HCT116 (cell line): ENCODE measurements around the gene IL3. TPM values are rescaled to one million over a fixed set of nuclear protein-coding genes. Genes with fewer than 3 reads are reported as not detected.

Source experiments
- ATAC-seq: fragments of 200-7000 bp; cut with Tn5 transposase; 2 replicates; pipeline ENCODE4 v1.9.1; 2020; ENCODE audit warnings: mild to moderate bottlenecking, moderate library complexity
- BruUV-seq: library from RNA; stranded (reverse); fragments of 400-500 nt; replicated peaks from 2 replicates; lab custom pipeline; 2021; lab: Mats Ljungman, UMichigan
- CTCF ChIA-PET: fragments of 300-600 bp; sonication (Branson Sonifier 250); formaldehyde crosslinking; loops from one replicate; lab custom pipeline; 2021; ENCODE audit warnings: antibody characterized with exemption; lab: Charles Lee
- POLR2A ChIA-PET: fragments of 300-600, 350-600 bp; sonication (Branson Sonifier 250); formaldehyde crosslinking; loops from one replicate; lab custom pipeline; 2021; ENCODE audit warnings: antibody characterized with exemption; lab: Charles Lee
- RAD21 ChIA-PET, 2 experiments: fragments of 300-600 bp; sonication (Branson Sonifier 250); formaldehyde crosslinking; loops; one replicate each; lab custom pipeline; 2023; ENCODE audit warnings: low total read pairs in 2 of 2; ENCODE audit not compliant: uncharacterized antibody in 2 of 2, unreplicated experiment in 2 of 2, low non-redundant PET in 1 of 2; lab: Charles Lee
- DNase-seq: peaks from one replicate; pipeline ENCODE4 v3.0.0-alpha.2; 2010; ENCODE audit warnings: low read depth, low spot score
- H2AFZ ChIP-seq: fragments of 200-600 bp; shearing (Covaris generic), sonication (generic); 2 replicates; pipeline ENCODE4 v1.6.1; 2017; ENCODE audit warnings: low read depth, mixed run types, mixed read lengths, antibody characterized with exemption, low read length; ENCODE audit not compliant: poor library complexity, severe bottlenecking
- H3K27ac ChIP-seq: 2 replicates; pipeline ENCODE4 v1.5.1; 2012; ENCODE audit warnings: low read depth, low read length
- H3K27me3 ChIP-seq: fragments of 200-600 bp; sonication (generic); 2 replicates; pipeline ENCODE4 v1.6.1; 2016; ENCODE audit warnings: mixed run types, low read length, mixed read lengths; ENCODE audit not compliant: insufficient read depth
- H3K36me3 ChIP-seq, 2 experiments: fragments of 200-500 bp in 1 of 2; fragments of 200-600 bp in 1 of 2; sonication (Bioruptor generic) in 1 of 2; sonication (generic) in 1 of 2; 2 replicates each; pipeline versions ENCODE4 v1.5.1 to v1.6.1; 2014 to 2016; ENCODE audit warnings: low read length in 2 of 2, inconsistent platforms in 1 of 2, mixed read lengths in 1 of 2, mixed run types in 1 of 2; ENCODE audit not compliant: insufficient read depth in 2 of 2, control insufficient read depth in 1 of 2
- H3K4me1 ChIP-seq, 2 experiments: fragments of 200-600 bp in 1 of 2; sonication (generic) in 1 of 2; 2 replicates each; pipeline versions ENCODE4 v1.5.1 to v1.6.1; 2012 to 2017; ENCODE audit warnings: low read length in 2 of 2, inconsistent platforms in 1 of 2, mild to moderate bottlenecking in 1 of 2, mixed read lengths in 1 of 2, mixed run types in 1 of 2, moderate library complexity in 1 of 2; ENCODE audit not compliant: insufficient read depth in 2 of 2, control insufficient read depth in 1 of 2
- H3K4me2 ChIP-seq: fragments of 200-600 bp; sonication (generic); 2 replicates; pipeline ENCODE4 v1.6.1; 2017; ENCODE audit warnings: mixed run types, low read length, mixed read lengths
- H3K4me3 ChIP-seq, 2 experiments: fragments of 200-600 bp in 1 of 2; sonication (generic) in 1 of 2; replicated peaks in 1 of 2; 2 replicates each; pipeline ENCODE4 v1.5.1; 2011 to 2016; ENCODE audit warnings: low read length in 2 of 2, control low read depth in 1 of 2, low read depth in 1 of 2, mild to moderate bottlenecking in 1 of 2, mixed read lengths in 1 of 2, mixed run types in 1 of 2
- H3K79me2 ChIP-seq: fragments of 200-600 bp; sonication (generic); 2 replicates; pipeline ENCODE4 v1.6.1; 2017; ENCODE audit warnings: mild to moderate bottlenecking, mixed run types, low read length, moderate library complexity, mixed read lengths; ENCODE audit not compliant: insufficient read depth
- H3K9ac ChIP-seq: fragments of 200-600 bp; sonication (generic); 2 replicates; pipeline ENCODE4 v1.6.1; 2016; ENCODE audit warnings: low read length, mixed read lengths
- H3K9me2 ChIP-seq: fragments of 200-600 bp; sonication (generic), shearing (Covaris generic); 2 replicates; pipeline ENCODE4 v1.6.1; 2017; ENCODE audit warnings: mixed run types, mild to moderate bottlenecking, moderate library complexity; ENCODE audit not compliant: insufficient read depth
- H3K9me3 ChIP-seq, 2 experiments: fragments of 200-500 bp in 1 of 2; fragments of 200-600 bp in 1 of 2; sonication (Bioruptor generic) in 1 of 2; sonication (generic) in 1 of 2; 2 replicates each; pipeline ENCODE4 v1.6.1; 2014 to 2017; ENCODE audit warnings: low read length in 2 of 2, mixed read lengths in 2 of 2, inconsistent platforms in 1 of 2, low read depth in 1 of 2, mild to moderate bottlenecking in 1 of 2, mixed run types in 1 of 2, moderate library complexity in 1 of 2; ENCODE audit not compliant: control insufficient read depth in 1 of 2, insufficient read depth in 1 of 2
- H4K20me1 ChIP-seq: fragments of 200-600 bp; sonication (generic), shearing (Covaris generic); 2 replicates; pipeline ENCODE4 v1.6.1; 2017; ENCODE audit warnings: mixed run types, mild to moderate bottlenecking, moderate library complexity; ENCODE audit not compliant: insufficient read depth
- CTCF ChIP-seq, 3 experiments: fragments of 200-600 bp in 1 of 3; sonication (generic) in 1 of 3; IDR thresholded peaks in 2 of 3; conservative IDR thresholded peaks in 1 of 3; 2 replicates each; pipeline ENCODE4 v1.5.1; 2012 to 2017; ENCODE audit warnings: low read depth in 2 of 3, low read length in 2 of 3, antibody characterized with exemption in 1 of 3, borderline replicate concordance in 1 of 3, control low read depth in 1 of 3, mild to moderate bottlenecking in 1 of 3, mixed read lengths in 1 of 3, mixed run types in 1 of 3, moderate library complexity in 1 of 3; ENCODE audit not compliant: insufficient read depth in 1 of 3
- REST ChIP-seq: IDR thresholded peaks from 2 replicates; pipeline ENCODE4 v1.6.1; 2012; ENCODE audit warnings: low read depth
- SP1 ChIP-seq: IDR thresholded peaks from 2 replicates; pipeline ENCODE4 v1.6.1; 2012; ENCODE audit warnings: low read depth
- TCF7L2 ChIP-seq: IDR thresholded peaks from 2 replicates; pipeline ENCODE4 v1.7.0; 2011; ENCODE audit warnings: borderline replicate concordance, inconsistent platforms; ENCODE audit not compliant: insufficient read depth, insufficient read length; ENCODE audit errors: extremely low read depth
- intact Hi-C: fragments of 100-400 bp; cut with micrococcal nuclease; formaldehyde crosslinking; loops from 2 replicates; pipeline ENCODE4 v1.10.0; 2022
- total RNA-seq: library from RNA; stranded (reverse); gene quantifications from one replicate; pipeline ENCODE4 v1.2.1, GENCODE V29; 2021; ENCODE audit not compliant: unreplicated experiment

Gene IL3
- total RNA-seq, 1 experiment from 2014 or later: not detected

- Histone ChIP-seq H3K27me3 (no peaks in the 10 kb centered on the region), H3K36me3 (no peaks in the 10 kb centered on the region), H3K79me2 (no peaks in the 10 kb centered on the region), H3K9ac (no peak overlapping the region)
- no peak for TF ChIP-seq TCF7L2
- TF ChIP-seq SP1: no peak
- TF ChIP-seq CTCF (IDR thresholded peaks at IDR 0.05 in 2 of 3, conservative IDR thresholded peaks at IDR 0.05 in 1 of 3; ENCODE audit: borderline replicate concordance in 1 of 3, insufficient read depth in 1 of 3, low read depth in 2 of 3, low read length in 2 of 3): no peak
- TF ChIP-seq REST: no peak
- TF ChIP-seq, all 23 proteins: peak for 0
- CTCF ChIA-PET: no interaction called here
- Histone ChIP-seq H4K20me1 (no peaks in the 10 kb centered on the region), H3K9me3 (no peaks in the 10 kb centered on the region), H3K9me2 (no peaks in the 10 kb centered on the region), H3K27ac (no peak overlapping the region), H3K4me2 (no peak overlapping the region), H2AFZ (no peak overlapping the region), H3K4me1 (no peaks in the 10 kb centered on the region), H3K4me3 (no peak overlapping the region)
- RAD21 ChIA-PET: no interaction called here
- DNase-seq (no peak), ATAC-seq (no peak)
- intact Hi-C loops: no loop called here
- no TSS peak for BruUV-seq
- POLR2A ChIA-PET: no interaction called here
These were observed 11.4 kb upstream of the IL3 start for GRCh38 chr5:132049093-132049492.
